ENCODE results near the gene CENPU.

- TF ChIP-seq, protein P1, sequence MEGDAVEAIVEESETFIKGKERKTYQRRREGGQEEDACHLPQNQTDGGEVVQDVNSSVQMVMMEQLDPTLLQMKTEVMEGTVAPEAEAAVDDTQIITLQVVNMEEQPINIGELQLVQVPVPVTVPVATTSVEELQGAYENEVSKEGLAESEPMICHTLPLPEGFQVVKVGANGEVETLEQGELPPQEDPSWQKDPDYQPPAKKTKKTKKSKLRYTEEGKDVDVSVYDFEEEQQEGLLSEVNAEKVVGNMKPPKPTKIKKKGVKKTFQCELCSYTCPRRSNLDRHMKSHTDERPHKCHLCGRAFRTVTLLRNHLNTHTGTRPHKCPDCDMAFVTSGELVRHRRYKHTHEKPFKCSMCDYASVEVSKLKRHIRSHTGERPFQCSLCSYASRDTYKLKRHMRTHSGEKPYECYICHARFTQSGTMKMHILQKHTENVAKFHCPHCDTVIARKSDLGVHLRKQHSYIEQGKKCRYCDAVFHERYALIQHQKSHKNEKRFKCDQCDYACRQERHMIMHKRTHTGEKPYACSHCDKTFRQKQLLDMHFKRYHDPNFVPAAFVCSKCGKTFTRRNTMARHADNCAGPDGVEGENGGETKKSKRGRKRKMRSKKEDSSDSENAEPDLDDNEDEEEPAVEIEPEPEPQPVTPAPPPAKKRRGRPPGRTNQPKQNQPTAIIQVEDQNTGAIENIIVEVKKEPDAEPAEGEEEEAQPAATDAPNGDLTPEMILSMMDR (IDR thresholded peaks at IDR 0.05), result no peak
- no peak for TF ChIP-seq EZH2 (IDR thresholded peaks at IDR 0.05)
- no peak for TF ChIP-seq EZH2phosphoT487 (IDR thresholded peaks at IDR 0.05)
These were observed 34.0 kb downstream of the CENPU start for GRCh38 chr4:184699941-184700340.

Measured in neural progenitor cell (in vitro differentiated cells).